Panc1 (cell line): ENCODE results near the gene FAM24B. TPM values are rescaled to one million over a fixed set of nuclear protein-coding genes. Genes with fewer than 3 reads are reported as not detected.

Experiments used
- ATAC-seq: fragments of 200-7000 bp; cut with Tn5 transposase; 2 replicates; pipeline ENCODE4 v1.9.1; 2020; ENCODE audit warnings: mild to moderate bottlenecking, moderate library complexity
- BruUV-seq: library from RNA; stranded (reverse); fragments of 400-500 nt; replicated peaks from 2 replicates; lab custom pipeline; 2021; lab: Mats Ljungman, UMichigan
- CTCF ChIA-PET: fragments of 300-600 bp; sonication (Branson Sonifier 250); formaldehyde crosslinking; loops from one replicate; lab custom pipeline; 2022; ENCODE audit warnings: antibody characterized with exemption; lab: Charles Lee
- POLR2A ChIA-PET: fragments of 300-600 bp; sonication (Branson Sonifier 250); formaldehyde crosslinking; loops from one replicate; lab custom pipeline; 2022; ENCODE audit warnings: antibody characterized with exemption; lab: Charles Lee
- DNase-seq: peaks from one replicate; pipeline ENCODE4 v3.0.0-alpha.2; 2010; ENCODE audit warnings: low read depth, low spot score
- H3K27ac ChIP-seq: 2 replicates; pipeline ENCODE4 v1.5.1; 2011; ENCODE audit warnings: mild to moderate bottlenecking, low read length, inconsistent platforms
- H3K27me3 ChIP-seq: fragments of 200-500 bp; sonication (Bioruptor generic); 2 replicates; pipeline ENCODE4 v1.6.0; 2014; ENCODE audit warnings: low read length, inconsistent platforms; ENCODE audit not compliant: control insufficient read depth, insufficient read depth
- H3K36me3 ChIP-seq: fragments of 200-500 bp; sonication (Bioruptor generic); 2 replicates; pipeline ENCODE4 v1.5.1; 2014; ENCODE audit warnings: inconsistent platforms, mild to moderate bottlenecking, low read length, moderate library complexity; ENCODE audit not compliant: control insufficient read depth, insufficient read depth
- H3K4me1 ChIP-seq: 2 replicates; pipeline ENCODE4 v1.5.1; 2011; ENCODE audit warnings: inconsistent platforms, mild to moderate bottlenecking, low read length, moderate library complexity; ENCODE audit not compliant: control insufficient read depth, insufficient read depth
- H3K4me3 ChIP-seq, 2 experiments: 2 replicates each; pipeline ENCODE4 v1.5.1; 2011 to 2012; ENCODE audit warnings: low read depth in 2 of 2, low read length in 2 of 2, mild to moderate bottlenecking in 2 of 2, inconsistent platforms in 1 of 2, moderate library complexity in 1 of 2
- H3K9me3 ChIP-seq: fragments of 200-500 bp; sonication (Bioruptor generic); 2 replicates; pipeline ENCODE4 v1.5.1; 2014; ENCODE audit warnings: low read depth, mild to moderate bottlenecking, inconsistent platforms, low read length, moderate library complexity; ENCODE audit not compliant: control insufficient read depth, insufficient read depth
- POLR2AphosphoS5 ChIP-seq: IDR thresholded peaks from 2 replicates; pipeline ENCODE4 v1.6.1; 2012; ENCODE audit warnings: mild to moderate bottlenecking, low read depth, low read length, moderate library complexity
- REST ChIP-seq, 2 experiments: IDR thresholded peaks; 2 replicates each; pipeline ENCODE4 v1.6.1; 2011 to 2012; ENCODE audit warnings: low read depth in 2 of 2, control low read depth in 1 of 2, low read length in 1 of 2, mild to moderate bottlenecking in 1 of 2, moderate library complexity in 1 of 2; ENCODE audit not compliant: insufficient read depth in 1 of 2
- SIN3A ChIP-seq: IDR thresholded peaks from 2 replicates; pipeline ENCODE4 v1.6.1; 2012; ENCODE audit warnings: low read depth, mild to moderate bottlenecking, low read length, moderate library complexity, borderline replicate concordance; ENCODE audit not compliant: insufficient read depth
- TCF7L2 ChIP-seq: IDR thresholded peaks from 2 replicates; pipeline ENCODE4 v1.6.1; 2011; ENCODE audit warnings: mild to moderate bottlenecking, low read depth, low read length, inconsistent platforms
- in situ Hi-C: cut with HindIII; loops from 2 replicates; pipeline ENCODE4 v1.10.0; 2016; ENCODE audit warnings: low sequenced_read_pairs, low pct_unique_long_range_greater_than_20kb
- intact Hi-C: fragments of 100-400 bp; cut with micrococcal nuclease; formaldehyde crosslinking; loops from one replicate; pipeline ENCODE4 v1.10.0; 2022; ENCODE audit not compliant: unreplicated experiment
- total RNA-seq: library from RNA; stranded (reverse); gene quantifications from one replicate; pipeline ENCODE4 v1.2.1, GENCODE V29; 2021; ENCODE audit not compliant: unreplicated experiment
- TF ChIP-seq, protein P1 (sequence below): fragments of 450-650 bp; IDR thresholded peaks from 2 replicates; pipeline ENCODE4 v1.5.1; 2017; ENCODE audit warnings: mild to moderate bottlenecking

The FAM24B gene
- total RNA-seq, 1 experiment from 2014 or later, result 21.3 TPM

GRCh38 chr10:122814493-122814892 is 64.9 kb downstream of the FAM24B start:
- ATAC-seq, result no peak
- Histone ChIP-seq H3K27me3 (no peaks in the 10 kb centered on the region), H3K4me3 (no peak overlapping the region), H3K27ac (no peak overlapping the region), H3K4me1 (no peaks in the 10 kb centered on the region), H3K9me3 (no peaks in the 10 kb centered on the region), H3K36me3 (no peaks in the 10 kb centered on the region)
- TF ChIP-seq REST (IDR thresholded peaks at IDR 0.05; ENCODE audit: insufficient read depth in 1 of 2, low read depth in 2 of 2, low read length in 1 of 2) (no peak), POLR2AphosphoS5 (no peak), TCF7L2 (no peak), SIN3A (no peak)
- TF ChIP-seq, protein P1, sequence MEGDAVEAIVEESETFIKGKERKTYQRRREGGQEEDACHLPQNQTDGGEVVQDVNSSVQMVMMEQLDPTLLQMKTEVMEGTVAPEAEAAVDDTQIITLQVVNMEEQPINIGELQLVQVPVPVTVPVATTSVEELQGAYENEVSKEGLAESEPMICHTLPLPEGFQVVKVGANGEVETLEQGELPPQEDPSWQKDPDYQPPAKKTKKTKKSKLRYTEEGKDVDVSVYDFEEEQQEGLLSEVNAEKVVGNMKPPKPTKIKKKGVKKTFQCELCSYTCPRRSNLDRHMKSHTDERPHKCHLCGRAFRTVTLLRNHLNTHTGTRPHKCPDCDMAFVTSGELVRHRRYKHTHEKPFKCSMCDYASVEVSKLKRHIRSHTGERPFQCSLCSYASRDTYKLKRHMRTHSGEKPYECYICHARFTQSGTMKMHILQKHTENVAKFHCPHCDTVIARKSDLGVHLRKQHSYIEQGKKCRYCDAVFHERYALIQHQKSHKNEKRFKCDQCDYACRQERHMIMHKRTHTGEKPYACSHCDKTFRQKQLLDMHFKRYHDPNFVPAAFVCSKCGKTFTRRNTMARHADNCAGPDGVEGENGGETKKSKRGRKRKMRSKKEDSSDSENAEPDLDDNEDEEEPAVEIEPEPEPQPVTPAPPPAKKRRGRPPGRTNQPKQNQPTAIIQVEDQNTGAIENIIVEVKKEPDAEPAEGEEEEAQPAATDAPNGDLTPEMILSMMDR, result no peak
- ChIA-PET POLR2A (no interaction called here), CTCF (no interaction called here)
- BruUV-seq, result no TSS peak
- intact Hi-C loops, result no loop called here
- in situ Hi-C loops, result no loop called here
- no peak for DNase-seq

DNA sequence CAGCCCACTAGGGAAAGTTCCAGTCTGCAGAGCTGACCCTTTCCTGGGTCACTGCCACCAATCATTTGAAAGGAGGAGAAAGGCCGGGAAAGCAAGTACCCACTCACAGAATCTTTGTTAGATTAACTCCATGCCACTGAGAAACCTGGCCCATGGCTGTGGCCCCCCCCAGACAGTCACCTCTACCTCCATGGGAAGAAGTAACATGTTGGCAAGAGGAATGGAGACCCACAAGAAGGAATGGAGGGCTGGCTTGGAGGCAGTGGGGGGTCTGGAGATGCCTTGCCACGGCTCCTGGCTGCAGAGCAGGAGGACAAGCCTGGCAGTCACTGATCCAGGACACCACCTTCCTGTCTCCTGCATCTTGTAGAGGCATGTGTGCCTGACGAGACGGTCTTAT is 66.6 kb downstream of the FAM24B start:
- TF ChIP-seq REST (IDR thresholded peaks at IDR 0.05; ENCODE audit: insufficient read depth in 1 of 2, low read depth in 2 of 2, low read length in 1 of 2) (no peak), TCF7L2 (no peak), SIN3A (no peak), POLR2AphosphoS5 (no peak)
- TF ChIP-seq, protein P1, result no peak
- ChIA-PET POLR2A (no interaction called here), CTCF (no interaction called here)
- ATAC-seq, result no peak
- in situ Hi-C loops (no loop called here), intact Hi-C loops (no loop called here)
- Histone ChIP-seq H3K9me3 (no peaks in the 10 kb centered on the region), H3K27me3 (no peaks in the 10 kb centered on the region), H3K4me1 (no peaks in the 10 kb centered on the region), H3K27ac (no peak overlapping the region), H3K36me3 (no peaks in the 10 kb centered on the region), H3K4me3 (no peak overlapping the region)
- DNase-seq, result no peak
- BruUV-seq, result no TSS peak
